GM18505 (cell line): ENCODE data around the gene GMCL2.

Experiments used
- ATAC-seq: cut with Tn5 transposase; IDR thresholded peaks from one replicate; pipeline ENCODE4 v1.9.1; 2021; ENCODE audit not compliant: unreplicated experiment
- POLR2A ChIP-seq: IDR thresholded peaks from 4 replicates; pipeline ENCODE4 v1.6.1; 2011; ENCODE audit warnings: borderline replicate concordance; ENCODE audit not compliant: insufficient read depth, insufficient read length; ENCODE audit errors: extremely low read depth

Gene GMCL2

DNA sequence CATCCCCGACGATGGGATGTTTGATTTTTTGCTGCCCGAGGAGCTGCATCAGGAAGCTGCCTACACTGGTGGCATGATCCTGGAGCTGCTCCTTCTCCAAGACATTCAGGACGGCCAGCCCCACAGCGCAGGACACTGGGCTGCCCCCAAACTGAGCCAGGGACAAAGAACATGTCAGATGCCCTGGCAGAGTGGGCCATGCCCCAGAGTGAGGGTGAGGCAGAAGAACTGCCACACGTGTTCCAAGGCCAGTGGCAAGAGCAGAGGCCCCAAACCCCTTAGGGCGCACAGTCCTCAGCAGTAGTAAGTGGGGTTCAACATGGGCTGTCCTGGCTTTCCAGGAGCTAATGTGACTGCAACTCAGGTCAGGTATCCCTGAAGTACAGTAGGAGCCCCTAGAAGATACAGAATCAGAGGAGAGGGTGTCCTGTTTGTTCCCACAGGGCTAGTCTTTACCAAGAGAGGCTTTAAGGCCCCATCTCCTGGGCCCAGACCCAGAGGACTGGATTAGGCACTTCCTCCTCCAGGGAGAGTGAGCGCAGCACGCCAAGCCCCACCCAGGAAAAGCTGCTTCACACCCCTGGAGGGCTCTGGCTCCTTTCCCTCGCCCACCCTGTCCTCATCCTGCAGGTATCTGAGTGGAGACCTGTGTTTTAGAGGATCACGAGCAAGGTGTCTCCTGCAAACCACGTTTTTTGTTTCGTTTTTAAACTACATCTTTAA is 28.3 kb upstream of the GMCL2 start:
- no peak for TF ChIP-seq POLR2A
- ATAC-seq: no peak

DNA sequence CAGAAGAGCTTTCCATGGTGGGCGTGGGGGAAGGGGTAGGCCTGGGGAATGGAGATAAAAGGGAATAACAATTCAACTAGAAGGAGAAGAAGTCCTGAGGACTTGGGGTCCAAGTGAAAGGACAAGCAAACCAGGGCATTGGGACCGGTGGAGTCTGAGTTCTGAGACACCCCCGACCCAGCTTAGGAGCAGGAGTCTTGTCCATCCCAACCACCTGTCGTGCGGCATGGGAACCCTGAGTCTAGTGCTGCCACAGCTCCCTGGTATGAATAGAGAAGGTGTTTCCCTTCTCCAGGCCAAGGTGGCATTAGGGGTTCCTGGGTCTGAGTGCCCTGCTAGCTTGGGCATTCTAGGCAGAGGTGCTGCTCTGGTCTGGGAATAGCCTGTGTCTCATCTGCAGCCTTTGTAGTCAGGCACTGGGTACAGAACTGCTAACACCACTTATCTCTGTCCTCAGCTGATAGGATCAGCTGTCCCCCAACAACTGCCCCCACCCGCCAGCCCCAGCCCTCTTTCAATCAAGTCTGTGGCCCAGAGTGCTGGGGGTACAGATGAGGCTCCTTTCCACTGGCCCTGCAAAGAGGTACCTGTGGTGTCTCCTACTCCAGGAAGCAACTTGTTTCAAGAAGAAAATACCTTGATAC is 27.1 kb upstream of the GMCL2 start:
- TF ChIP-seq POLR2A: peak; percentile 49
- no peak for ATAC-seq

DNA sequence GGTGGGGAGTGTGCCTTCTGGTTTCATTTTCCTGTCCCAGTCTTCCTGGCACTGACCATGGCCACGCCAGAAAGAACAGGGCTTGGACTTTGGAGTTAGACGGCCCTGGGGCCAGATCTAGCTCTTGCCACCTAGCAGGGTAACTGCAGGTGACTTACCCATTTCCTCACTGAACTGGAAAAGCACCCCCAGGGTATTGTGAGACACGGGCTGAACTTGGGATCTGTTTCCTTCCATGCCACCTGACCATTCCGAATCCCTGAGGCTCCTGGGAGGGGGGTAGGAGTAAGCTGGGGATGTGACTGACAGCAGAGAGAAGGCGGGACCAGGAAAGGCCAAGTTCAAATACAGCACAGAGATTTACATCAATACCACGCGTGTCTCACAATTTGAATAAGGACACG is 26.6 kb upstream of the GMCL2 start:
- TF ChIP-seq POLR2A: no peak
- no peak for ATAC-seq

DNA sequence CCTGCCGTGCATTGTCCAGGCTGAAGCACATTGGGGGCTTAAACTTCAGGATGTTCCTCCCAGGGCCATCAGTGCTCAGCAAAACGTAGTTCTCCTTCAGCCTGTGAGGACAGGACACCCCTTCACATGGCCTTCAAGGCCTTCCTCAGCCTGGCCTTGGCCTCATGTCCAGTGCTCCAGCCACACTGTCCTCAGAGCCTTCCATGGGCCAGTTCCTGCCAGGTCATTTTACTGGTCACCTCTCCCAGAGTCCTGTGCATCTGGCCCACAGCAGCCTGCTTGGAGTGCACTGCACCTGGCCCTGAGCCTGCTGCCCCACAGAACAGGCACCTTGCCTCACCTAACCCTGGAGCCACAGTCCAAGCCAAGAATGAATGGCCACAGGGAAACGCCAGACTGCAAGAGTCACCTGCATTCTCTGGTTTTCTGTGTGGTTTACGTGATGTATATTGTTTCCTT is 25.9 kb upstream of the GMCL2 start:
- ATAC-seq: no peak
- peak; percentile 35 for TF ChIP-seq POLR2A

DNA sequence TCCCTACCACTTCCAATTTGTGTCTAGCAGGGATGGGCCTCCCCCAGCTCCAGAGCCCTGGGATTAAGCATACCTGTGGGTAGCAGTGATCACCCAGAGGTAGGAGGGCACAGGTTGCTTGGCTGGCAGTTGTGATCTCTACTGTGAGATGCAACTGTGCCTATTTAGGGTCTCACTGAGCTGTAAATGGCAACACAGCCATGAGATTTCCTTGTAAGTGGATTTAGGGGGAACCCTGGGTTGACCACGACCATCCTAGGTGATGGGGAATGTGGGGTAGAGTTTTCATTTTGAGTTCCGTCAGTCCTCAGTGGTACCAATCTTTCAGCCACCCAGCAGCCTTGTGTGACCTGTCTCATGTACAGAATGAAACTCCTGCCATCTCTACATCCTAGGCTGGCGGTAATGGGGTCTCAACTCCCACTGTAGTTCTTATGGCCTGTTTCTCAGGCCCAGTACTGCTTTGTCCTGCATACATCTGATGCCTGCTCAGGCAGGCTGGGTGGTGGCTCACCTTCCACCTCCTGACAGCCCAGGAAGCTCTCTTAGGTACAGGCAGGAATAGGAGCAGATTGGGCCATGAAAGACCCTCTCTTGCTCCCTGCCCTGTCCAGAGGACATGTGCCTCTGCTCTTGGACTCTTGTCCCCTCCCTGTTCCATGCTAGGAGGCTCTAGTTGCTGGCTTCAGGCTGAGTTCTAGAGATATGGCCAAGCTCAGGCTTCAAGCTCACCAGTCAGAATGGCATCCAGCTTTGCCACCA is 25.3 kb upstream of the GMCL2 start:
- ATAC-seq: no peak
- TF ChIP-seq POLR2A: no peak

DNA sequence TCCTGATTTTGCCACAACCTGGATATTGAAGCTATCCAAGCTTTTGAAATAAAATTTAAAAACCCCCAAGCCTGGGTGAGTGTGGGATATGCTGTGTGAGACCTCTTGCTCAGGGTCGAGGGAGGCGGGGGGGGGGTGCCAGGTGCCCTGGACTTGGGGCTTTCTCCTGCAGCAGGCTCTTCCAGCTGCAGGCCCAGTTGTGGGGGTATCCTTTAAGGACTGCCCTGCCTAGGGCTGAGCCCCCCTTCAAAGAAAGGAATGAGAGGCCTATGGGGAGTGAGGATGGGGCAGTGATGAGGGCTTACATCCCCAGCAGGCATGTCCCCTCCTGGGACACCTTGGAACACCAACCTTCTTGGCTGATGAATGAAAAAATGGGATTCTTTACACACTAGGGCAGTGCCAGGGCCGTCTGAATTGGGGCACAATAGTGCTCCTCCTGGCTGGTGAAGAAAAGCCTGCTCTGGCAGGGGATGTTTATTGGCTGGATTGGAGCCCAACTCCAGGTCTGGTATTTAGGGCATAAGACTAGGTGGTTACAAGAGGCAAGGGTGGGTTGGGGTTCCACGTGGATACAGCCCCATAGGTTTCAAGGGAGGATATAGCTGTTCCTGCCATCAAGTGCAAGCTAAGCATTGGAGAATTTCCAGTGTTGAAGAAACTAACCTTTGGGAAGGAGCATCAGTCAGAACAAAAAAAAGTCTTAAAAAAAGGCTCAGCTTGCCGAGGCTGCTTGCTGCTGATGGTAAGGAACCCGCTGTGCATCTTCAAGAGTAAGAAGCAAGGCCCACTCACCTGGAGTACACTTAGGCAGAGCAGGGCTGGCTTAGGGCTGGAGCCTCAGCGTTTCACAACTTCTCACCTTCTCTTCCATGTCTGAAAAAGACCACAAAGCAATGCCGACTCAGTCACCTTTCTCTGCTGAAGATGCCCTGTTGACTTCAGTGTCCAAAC is 24.2 kb upstream of the GMCL2 start:
- ATAC-seq: no peak
- peak; percentile 45 for TF ChIP-seq POLR2A

DNA sequence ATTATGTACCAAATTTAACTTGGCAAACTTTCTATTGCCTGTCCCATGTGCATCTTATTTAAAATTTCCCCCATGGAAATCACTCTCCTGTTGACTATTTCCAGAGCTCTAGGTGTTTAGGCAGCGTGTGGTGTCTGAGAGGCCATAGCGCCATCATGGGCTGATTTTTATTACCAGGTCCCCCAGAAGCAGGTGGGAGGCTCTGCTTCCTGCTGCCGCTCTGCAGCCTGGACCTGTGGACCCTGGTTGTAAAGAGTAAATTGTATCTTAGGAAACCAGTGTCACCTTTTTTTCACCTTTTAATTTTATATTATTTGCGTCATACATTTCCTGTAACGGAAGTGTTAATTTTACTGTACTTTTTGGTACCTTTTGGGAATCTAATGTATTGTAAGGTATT is 23.5 kb upstream of the GMCL2 start:
- no peak for ATAC-seq
- TF ChIP-seq POLR2A: no peak

DNA sequence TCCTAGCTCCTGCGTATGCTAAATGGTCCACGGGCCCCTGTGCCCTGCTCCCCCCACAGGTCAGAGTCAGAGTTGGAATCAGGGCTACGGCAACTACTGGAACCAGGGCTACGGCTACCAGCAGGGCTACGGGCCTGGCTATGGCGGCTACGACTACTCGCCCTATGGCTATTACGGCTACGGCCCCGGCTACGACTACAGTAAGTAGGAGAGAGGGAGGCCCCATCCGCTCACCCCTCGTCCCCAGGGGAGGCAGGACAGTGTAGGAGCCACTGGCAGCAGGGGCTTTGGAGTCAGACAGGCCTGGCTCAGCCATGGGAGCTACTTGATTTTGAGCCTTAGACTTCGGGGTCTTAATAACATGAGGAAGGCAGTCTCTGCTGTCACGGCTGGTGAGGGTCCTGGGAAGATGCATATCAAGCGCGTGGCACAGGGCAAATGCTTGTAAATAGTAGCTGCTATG is 22.9 kb upstream of the GMCL2 start:
- TF ChIP-seq POLR2A: peak; percentile 29
- ATAC-seq: no peak

DNA sequence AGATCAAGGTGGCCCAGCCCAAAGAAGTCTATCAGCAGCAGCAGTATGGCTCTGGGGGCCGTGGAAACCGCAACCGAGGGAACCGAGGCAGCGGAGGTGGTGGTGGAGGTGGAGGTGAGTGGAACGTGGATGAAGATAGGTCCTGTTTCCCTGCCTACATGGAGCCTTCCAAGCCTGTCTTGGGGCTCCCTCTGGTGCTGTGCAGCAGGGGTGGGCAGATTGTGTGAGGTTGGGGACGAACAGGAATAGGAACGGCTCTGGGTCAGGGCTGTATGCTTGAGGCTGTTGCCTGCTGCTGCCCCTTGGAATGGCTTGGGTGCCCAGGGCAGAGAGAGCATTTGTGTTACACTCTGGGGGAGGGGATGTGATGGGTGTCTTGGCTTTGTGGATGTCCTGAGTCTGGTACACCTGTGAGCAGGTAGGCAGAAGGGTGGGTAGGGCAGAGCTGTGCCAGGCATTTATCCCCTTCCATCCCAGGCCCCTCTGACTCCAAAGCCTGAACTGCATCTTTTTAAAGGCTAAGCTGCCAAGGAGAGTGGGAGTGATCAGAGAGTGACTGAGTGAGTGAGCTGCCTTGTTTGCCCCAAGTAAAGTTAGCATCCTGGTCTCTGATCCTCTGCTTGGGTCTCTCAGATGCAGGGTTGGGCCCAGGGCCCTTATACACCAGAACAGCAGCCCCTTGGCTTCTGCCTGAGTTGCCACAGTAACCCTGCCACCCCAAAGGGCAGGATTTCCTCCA is 22.3 kb upstream of the GMCL2 start:
- ATAC-seq: no peak
- TF ChIP-seq POLR2A: peak; percentile 22

DNA sequence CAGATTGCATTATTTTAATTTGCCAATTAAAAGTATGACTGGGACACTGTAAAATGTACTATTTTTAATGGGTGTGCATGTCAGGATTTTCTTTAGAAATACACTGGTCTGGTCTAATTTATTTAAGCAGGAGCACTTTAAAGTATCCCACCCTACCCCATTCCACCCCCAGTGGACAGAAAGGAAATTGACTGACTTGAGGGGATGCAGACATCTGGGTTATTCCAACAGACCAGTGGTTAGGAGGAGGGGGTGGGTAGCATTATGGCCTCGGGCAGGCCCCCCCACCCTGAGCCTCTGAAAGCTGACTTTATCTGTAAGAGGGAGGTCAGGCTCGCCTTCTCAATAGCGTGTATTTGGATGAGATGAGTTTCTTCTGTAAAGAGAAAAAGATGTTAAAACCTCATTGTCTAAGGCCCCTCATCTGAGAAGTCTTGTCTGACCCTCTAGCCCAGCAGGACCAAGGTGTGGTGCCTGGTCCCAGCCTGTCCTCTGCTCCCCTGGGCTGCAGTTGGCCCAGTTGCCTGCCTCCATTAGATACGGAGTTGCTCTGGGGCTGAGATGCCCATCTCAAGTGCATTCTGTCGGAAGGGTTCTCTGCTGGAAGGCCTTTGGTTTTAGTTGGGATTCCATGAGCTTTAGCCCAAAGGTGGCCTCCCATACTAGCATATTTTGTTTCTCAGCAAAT is 21.5 kb upstream of the GMCL2 start:
- TF ChIP-seq POLR2A: no peak
- no peak for ATAC-seq

DNA sequence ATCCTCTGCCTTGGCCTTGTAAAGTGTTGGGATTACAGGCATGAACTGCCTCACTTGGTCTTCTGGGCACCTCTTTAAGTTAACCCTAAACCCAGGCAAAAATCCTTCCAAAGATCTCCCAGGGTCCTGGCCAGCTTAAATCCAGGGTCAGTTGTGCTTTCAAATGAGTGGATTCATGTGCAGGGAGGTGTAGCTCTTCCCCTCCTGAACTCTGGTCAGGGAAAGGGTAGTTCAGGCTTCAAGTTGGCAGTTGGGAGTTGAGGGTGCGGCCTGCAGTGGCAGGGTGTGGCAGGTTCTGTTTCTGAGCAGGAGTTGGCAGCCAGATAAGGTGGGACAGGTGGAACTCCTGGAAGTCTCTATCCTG is 20.7 kb upstream of the GMCL2 start:
- no peak for ATAC-seq
- no peak for TF ChIP-seq POLR2A

DNA sequence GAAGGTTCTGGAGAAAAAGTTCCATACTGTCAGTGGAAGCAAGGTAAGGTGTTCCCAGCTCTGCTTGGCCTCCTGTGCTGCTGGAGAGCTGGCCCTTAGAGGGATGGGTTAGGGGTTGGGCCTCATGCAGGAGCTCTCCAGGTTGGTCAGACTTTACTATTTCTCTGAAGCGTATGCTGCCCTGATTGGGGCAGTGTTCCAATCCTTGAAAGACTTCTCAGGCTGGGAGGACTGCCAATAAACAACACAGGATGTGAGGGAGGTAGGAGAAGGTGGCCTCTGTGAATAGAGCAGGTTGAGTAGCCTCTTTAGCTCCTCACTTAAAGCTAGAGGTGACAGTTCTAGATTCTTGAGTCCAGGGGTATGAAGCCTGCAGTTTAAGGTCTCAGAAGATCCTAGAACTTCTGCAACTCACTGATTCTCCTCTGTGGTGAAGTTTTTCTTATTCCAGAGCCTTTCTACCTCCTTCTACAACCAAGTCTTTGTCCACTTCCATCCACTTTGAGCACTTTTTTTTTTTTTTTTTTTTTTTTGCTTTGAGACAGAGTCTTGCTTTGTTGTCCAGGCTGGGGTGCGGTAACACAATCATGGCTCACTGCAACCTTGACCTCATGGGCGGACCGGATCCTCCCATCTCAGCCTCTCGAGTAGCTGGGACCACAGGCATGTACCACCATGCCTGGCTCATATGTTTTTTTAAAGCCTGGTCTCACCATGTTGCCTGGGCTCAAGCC is 20.2 kb upstream of the GMCL2 start:
- TF ChIP-seq POLR2A: no peak
- no peak for ATAC-seq
